Measurements from ENCODE around the gene CHCT1.

The CHCT1 gene

GRCh38 chr17:60471451-60471850, 49.2 kb downstream of the CHCT1 start:
- TF ChIP-seq, protein P1, sequence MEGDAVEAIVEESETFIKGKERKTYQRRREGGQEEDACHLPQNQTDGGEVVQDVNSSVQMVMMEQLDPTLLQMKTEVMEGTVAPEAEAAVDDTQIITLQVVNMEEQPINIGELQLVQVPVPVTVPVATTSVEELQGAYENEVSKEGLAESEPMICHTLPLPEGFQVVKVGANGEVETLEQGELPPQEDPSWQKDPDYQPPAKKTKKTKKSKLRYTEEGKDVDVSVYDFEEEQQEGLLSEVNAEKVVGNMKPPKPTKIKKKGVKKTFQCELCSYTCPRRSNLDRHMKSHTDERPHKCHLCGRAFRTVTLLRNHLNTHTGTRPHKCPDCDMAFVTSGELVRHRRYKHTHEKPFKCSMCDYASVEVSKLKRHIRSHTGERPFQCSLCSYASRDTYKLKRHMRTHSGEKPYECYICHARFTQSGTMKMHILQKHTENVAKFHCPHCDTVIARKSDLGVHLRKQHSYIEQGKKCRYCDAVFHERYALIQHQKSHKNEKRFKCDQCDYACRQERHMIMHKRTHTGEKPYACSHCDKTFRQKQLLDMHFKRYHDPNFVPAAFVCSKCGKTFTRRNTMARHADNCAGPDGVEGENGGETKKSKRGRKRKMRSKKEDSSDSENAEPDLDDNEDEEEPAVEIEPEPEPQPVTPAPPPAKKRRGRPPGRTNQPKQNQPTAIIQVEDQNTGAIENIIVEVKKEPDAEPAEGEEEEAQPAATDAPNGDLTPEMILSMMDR (IDR thresholded peaks at IDR 0.05): no peak

- TF ChIP-seq, protein P1 (IDR thresholded peaks at IDR 0.05): no peak
Measured at GRCh38 chr17:60472449-60472848, 50.2 kb downstream of the CHCT1 start.

GRCh38 chr17:60473788-60474187, 51.5 kb downstream of the CHCT1 start:
- TF ChIP-seq, protein P1 (IDR thresholded peaks at IDR 0.05): no peak

Data from LNCAP (cell line).